ENCODE measurements around the gene IRF9.
A peak's percentile ranks its signal among the peaks of the same experiment; 100 is the strongest.

The IRF9 gene

DNA sequence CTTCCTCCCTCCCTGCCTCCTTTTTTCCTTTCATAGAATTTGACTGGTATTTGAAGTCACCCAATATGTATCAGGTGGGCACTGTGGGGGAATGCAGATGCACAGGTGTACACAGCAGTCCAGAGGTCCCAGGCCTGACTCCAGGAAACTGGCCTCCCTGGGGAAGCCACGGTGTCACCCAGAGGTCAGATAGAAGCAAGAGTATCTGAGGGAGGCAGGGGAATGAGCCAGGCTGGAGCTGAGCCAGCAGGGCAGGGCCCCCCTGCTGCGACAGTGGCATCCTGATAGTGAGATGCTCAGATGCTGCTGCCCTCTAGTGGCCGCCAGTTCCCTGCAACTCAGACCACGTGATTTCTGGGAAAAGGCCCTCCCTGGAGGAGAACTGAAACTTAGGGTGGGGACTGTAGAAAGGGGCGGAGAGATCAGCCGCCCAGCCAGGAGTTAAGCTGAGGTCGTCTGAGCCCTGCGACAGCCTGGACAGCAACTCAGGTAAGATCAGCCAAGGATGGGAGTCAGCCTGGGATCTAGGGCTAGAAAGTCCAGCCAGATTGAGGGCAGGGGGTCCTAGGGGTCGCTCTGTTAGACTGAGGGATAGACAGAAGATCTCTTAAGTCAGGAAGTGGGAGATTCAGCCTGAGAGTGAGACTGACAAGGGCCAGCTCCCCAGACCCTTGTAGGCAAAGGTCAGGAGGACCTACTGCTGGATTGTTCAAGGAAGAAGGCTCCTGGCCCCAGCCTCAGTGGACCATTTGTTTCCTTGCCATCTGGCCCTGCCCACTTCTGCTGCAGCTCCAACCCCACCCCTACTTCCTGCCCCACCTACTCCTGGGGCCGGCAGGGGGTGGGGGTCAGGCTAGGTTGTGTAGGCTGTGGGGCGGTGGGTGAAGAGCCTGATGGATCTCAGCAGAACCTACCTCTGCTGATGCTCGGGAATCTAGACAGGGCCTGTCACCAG, at the start of gene IRF9:
IRF9 (plus strand) TSS at position 416 of the 955 bp plus-strand sequence. CDS start 880 bp downstream, outside the sequence.
- peak within 1 kb of the TSS; percentile 64 for H3K27ac ChIP-seq
- TF ChIP-seq ZFX (IDR thresholded peaks at IDR 0.05; ENCODE audit: borderline replicate concordance), result no peak
- TF ChIP-seq, protein P1, sequence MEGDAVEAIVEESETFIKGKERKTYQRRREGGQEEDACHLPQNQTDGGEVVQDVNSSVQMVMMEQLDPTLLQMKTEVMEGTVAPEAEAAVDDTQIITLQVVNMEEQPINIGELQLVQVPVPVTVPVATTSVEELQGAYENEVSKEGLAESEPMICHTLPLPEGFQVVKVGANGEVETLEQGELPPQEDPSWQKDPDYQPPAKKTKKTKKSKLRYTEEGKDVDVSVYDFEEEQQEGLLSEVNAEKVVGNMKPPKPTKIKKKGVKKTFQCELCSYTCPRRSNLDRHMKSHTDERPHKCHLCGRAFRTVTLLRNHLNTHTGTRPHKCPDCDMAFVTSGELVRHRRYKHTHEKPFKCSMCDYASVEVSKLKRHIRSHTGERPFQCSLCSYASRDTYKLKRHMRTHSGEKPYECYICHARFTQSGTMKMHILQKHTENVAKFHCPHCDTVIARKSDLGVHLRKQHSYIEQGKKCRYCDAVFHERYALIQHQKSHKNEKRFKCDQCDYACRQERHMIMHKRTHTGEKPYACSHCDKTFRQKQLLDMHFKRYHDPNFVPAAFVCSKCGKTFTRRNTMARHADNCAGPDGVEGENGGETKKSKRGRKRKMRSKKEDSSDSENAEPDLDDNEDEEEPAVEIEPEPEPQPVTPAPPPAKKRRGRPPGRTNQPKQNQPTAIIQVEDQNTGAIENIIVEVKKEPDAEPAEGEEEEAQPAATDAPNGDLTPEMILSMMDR (IDR thresholded peaks at IDR 0.05), result peak; percentile 96

- TF ChIP-seq, protein P1 (IDR thresholded peaks at IDR 0.05), result no peak
- no peak for TF ChIP-seq ZFX (IDR thresholded peaks at IDR 0.05; ENCODE audit: borderline replicate concordance)
- H3K27ac ChIP-seq, result peak overlapping the region; percentile 99
These were observed 47.7 kb upstream of the IRF9 start for GRCh38 chr14:24113379-24113800.

- TF ChIP-seq, protein P1 (IDR thresholded peaks at IDR 0.05), result no peak
- TF ChIP-seq ZFX (IDR thresholded peaks at IDR 0.05; ENCODE audit: borderline replicate concordance), result no peak
- H3K27ac ChIP-seq, result peak overlapping the region; percentile 99
These were observed 47.1 kb upstream of the IRF9 start for GRCh38 chr14:24113801-24114531.

DNA sequence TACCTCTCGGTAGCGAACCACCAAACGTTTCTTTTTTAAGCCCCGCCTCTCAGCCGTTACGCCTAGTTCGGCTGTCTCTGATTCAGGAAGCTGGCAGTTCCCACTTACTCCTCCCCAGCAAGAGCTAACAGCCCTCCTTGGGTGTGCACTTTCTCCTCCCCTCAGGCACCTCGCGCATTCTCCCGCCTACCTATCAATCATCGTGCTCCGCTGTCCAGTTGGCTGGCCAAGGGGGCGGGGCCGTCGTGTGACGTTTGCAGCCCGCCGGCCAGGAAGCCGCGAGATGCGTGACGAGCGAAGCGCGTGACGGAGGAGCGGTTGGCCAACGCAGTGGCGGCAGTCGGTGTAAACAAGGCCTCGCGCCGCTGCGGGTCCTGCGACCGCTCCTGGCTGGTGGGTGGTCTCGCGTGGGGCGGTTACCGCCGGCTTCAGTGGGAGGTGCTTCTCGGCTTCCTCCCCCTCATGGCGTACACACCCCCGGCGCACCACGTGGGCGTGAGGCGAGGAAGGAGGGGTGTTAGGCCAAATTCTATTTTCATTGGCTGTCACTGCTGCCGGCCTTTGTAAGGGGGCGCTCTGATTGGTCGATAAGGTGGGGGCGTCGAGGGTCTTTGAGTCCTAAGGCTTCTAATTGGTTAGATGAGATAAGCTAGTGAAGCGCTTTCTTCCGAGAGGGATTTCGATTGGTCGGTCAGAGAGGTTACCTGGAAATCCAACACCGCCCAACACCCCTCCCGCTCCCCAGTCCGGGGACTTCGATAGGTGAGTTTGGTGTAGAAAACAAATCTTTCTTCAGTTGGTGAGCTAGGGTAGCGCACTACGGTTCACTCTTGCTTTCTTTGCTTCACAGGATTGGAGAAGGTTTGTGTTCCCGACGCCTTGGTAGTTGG, 46.3 kb upstream of the IRF9 start, which contains the start of the genes DCAF11 and NRL:
DCAF11 (plus strand) TSS at position 246 of the 890 bp plus-strand sequence. CDS start 818 bp downstream, outside the sequence.
NRL (minus strand) TSS at position 418 of the 890 bp plus-strand sequence. CDS start 32,101 bp downstream, outside the sequence.
- TF ChIP-seq ZFX (IDR thresholded peaks at IDR 0.05; ENCODE audit: borderline replicate concordance), result no peak
- TF ChIP-seq, protein P1 (IDR thresholded peaks at IDR 0.05), result no peak
- H3K27ac ChIP-seq, result peak within 1 kb of the TSS; percentile 99

DNA sequence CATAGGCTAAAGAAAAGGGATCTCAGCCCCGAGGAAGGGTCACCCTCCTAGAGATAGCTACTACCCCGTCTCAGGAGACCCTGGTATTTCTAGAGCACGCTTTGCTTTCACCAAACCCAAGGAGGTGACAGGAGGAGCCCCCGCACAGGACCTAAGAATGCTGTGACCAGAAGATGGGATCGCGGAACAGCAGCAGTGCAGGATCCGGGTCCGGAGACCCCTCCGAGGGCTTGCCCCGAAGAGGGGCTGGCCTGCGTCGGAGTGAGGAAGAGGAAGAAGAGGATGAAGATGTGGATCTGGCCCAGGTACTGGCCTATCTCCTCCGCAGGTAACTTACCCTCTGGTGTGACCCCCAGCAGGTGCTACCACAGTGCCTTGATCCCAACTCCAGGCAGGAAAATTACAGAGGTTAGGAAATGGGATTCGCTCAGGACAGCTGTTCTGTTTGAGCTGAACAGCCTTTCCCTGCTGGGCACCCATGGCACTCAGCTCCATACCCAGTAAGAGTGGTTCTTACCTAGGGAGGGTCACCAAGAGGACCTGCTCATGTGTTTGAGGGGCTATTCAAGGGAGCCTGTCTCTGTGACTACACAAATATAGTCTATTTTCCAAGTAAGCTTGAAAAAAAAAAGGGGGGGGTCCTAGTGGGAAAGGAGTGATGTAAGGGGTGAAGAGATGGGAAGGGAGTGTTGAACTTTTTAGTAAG, 45.5 kb upstream of the IRF9 start:
- H3K27ac ChIP-seq, result peak overlapping the region; percentile 99
- no peak for TF ChIP-seq ZFX (IDR thresholded peaks at IDR 0.05; ENCODE audit: borderline replicate concordance)
- TF ChIP-seq, protein P1 (IDR thresholded peaks at IDR 0.05), result no peak
